Retinal pigment epithelial cell (primary cell): ENCODE measurements around the gene PLXND1.
A peak's percentile ranks its signal among the peaks of the same experiment; 100 is the strongest.
"Not testable (repeated sequence)": the region's sequence is repeated elsewhere in the genome, so short reads cannot be mapped to it uniquely, and the experiment has no call there.

ENCODE experiments used
- DNase-seq: peaks from one replicate; pipeline ENCODE4 v3.0.0-alpha.2; 2010; ENCODE audit warnings: low read depth
- H3K4me3 ChIP-seq: 2 replicates; pipeline ENCODE4 v1.5.1; 2011; ENCODE audit warnings: mild to moderate bottlenecking, low read length, control low read depth, moderate library complexity
- CTCF ChIP-seq: conservative IDR thresholded peaks from 2 replicates; pipeline ENCODE4 v1.5.1; 2011; ENCODE audit warnings: low read depth, low read length, control low read depth, inconsistent platforms

The PLXND1 gene

GRCh38 chr3:129650256-129650872 is 43.9 kb upstream of the PLXND1 start:
- H3K4me3 ChIP-seq: no peak overlapping the region
- TF ChIP-seq CTCF: peak; percentile 74
- no peak for DNase-seq

GRCh38 chr3:129648391-129648790 is 41.9 kb upstream of the PLXND1 start:
- no peak for DNase-seq
- H3K4me3 ChIP-seq: no peak overlapping the region
- TF ChIP-seq CTCF: no peak

- no peak overlapping the region for H3K4me3 ChIP-seq
- no peak for DNase-seq
- no peak for TF ChIP-seq CTCF
These were observed 38.8 kb upstream of the PLXND1 start for GRCh38 chr3:129645286-129645685.

- DNase-seq: no peak
- no peak for TF ChIP-seq CTCF
- no peak overlapping the region for H3K4me3 ChIP-seq
These were observed 38.4 kb upstream of the PLXND1 start for GRCh38 chr3:129644836-129645235.

- not testable (repeated sequence) for H3K4me3 ChIP-seq
These were observed 35.2 kb upstream of the PLXND1 start for GRCh38 chr3:129641567-129642260.

GRCh38 chr3:129640985-129641384 is 34.5 kb upstream of the PLXND1 start:
- not testable (repeated sequence) for H3K4me3 ChIP-seq, DNase-seq

More at GRCh38 chr3:129641567-129642260, 35.2 kb upstream of the PLXND1 start:
- DNase-seq: not testable (repeated sequence)

- TF ChIP-seq CTCF: no peak
- DNase-seq: no peak
- no peak overlapping the region for H3K4me3 ChIP-seq
These were observed 32.0 kb upstream of the PLXND1 start for GRCh38 chr3:129638481-129638880.

- no peak for TF ChIP-seq CTCF
- DNase-seq: no peak
- no peak overlapping the region for H3K4me3 ChIP-seq
These were observed 29.6 kb upstream of the PLXND1 start for GRCh38 chr3:129636082-129636481.
